Transverse colon (tissue), 3 donors: ENCODE results near the gene STAT3.
"Not testable (repeated sequence)": the region's sequence is repeated elsewhere in the genome, so short reads cannot be mapped to it uniquely, and the experiment has no call there.

Experiments used
- CTCF ChIP-seq, 5 experiments: fragments of 200-600 bp in 3 of 5; fragments of 450-650 bp in 2 of 5; sonication (generic) in 3 of 5; IDR thresholded peaks; 1 replicate in 2 of 5; 2 replicates in 3 of 5; pipeline ENCODE4 v1.5.1; 2016 to 2017; ENCODE audit warnings: antibody characterized with exemption in 5 of 5, inconsistent platforms in 3 of 5, mild to moderate bottlenecking in 2 of 5, moderate library complexity in 1 of 5
- POLR2A ChIP-seq: fragments of 450-650 bp; IDR thresholded peaks from one replicate; pipeline ENCODE4 v1.6.1; 2016; ENCODE audit warnings: antibody characterized with exemption, mild to moderate bottlenecking, moderate library complexity

GRCh38 chr17:42395601-42396000 lies 7.4 kb upstream of the STAT3 start:
- not testable (repeated sequence) for TF ChIP-seq POLR2A; CTCF (IDR thresholded peaks at IDR 0.05)
